Hematopoietic multipotent progenitor cell treated with erythropoietin and hydrocortisone succinate and interleukin-3 and kit ligand, for 15 days (in vitro differentiated cells): ENCODE measurements around the gene CYB5A.

Experiments used
- DNase-seq: peaks from one replicate; pipeline ENCODE4 v3.0.0-alpha.2; 2015; ENCODE audit warnings: low spot score

The CYB5A gene

DNA sequence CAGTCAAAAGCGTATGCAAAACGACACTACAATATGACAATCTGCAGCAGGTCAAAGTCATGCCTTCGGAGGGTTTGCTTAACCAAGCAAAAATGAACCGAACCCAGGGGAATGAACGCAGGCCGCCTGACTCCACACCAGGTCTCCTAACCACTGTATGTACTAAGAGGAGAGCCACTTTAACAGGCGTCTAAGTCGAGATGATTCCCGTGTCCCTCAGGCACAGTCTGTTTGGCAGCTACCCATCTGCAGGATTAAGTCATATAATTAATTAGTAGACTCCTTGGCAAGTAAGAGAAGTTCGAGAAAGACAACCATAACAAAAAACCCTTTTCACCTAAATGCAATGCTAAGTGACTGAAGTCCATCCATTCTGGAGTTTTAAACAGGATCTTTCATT is 15.2 kb downstream of the CYB5A start:
- no peak for DNase-seq

DNA sequence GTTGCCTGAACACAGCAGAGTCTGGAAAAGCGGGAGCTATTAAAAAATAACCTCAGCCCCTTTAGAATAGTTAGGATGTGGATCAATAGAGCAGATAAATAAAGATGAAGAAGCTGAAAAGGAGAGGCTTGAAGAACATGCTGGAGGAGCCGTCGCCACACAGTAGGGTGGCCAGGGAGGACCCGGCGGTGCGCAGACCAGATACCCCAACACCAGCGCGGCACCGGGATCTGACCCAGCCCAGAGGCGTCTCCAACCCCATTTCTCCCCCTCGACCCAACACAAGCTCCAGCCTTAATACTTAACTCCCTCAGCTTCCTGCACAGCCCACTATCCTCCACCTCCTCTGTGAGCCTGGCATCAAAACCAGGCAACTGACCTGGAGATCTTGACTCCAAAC is 16.0 kb downstream of the CYB5A start:
- DNase-seq, result no peak

DNA sequence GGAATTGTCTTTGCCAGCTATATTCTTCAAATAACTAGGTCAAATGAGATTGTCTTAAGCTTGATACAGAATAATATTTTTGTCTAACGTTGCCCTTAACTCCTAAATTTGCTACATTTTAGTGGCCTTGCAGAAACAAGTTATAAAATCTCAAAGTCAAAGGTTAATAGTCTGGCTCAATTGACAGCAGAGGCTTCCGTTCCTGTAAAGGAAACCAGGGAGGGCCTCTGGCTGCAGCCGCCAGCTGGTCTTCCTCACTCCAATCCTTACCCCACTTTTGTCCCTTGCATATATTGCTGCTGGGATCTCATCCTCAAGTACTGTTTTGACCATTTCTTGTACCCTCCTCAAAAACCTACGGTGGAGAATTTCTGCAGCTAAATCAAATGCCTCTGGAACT is 17.1 kb downstream of the CYB5A start:
- DNase-seq, result no peak

DNA sequence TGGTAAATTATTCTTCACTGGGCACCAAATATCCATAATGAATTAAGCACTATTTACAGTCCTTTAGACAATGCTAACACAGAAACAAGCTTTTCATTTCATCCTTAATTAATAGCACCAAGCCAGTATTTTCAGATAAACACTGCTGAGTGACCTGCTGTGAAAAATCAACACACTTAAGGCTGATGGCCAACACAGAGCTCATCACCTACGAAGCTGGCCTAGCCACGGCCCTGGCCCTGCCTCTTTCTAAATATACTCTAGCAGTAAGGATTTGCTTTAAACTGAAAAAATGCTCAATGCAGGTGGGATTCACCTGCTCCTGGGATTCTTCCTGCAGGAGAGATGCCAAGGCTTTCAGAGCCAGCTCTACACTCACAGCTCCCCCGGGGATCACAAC is 18.4 kb downstream of the CYB5A start:
- DNase-seq, result no peak

DNA sequence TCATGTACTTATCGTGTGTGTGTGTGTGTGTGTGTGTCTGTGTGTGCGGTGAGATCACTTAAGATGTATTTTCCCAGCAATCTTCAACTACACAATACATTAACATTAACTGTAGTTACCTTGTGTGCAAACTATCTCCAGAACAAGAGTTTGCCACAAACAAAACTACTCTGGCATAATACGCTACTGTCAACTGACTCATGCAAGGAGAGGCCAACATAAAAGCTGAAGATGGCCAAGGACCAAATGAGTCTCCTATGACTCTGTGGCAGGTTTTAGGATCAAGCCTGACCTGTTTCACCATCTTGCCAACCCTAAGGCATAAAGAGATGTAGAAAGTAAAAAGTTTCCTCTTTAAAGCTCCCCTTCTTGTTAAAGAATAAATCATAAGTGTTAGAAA is 20.1 kb downstream of the CYB5A start:
- no peak for DNase-seq

DNA sequence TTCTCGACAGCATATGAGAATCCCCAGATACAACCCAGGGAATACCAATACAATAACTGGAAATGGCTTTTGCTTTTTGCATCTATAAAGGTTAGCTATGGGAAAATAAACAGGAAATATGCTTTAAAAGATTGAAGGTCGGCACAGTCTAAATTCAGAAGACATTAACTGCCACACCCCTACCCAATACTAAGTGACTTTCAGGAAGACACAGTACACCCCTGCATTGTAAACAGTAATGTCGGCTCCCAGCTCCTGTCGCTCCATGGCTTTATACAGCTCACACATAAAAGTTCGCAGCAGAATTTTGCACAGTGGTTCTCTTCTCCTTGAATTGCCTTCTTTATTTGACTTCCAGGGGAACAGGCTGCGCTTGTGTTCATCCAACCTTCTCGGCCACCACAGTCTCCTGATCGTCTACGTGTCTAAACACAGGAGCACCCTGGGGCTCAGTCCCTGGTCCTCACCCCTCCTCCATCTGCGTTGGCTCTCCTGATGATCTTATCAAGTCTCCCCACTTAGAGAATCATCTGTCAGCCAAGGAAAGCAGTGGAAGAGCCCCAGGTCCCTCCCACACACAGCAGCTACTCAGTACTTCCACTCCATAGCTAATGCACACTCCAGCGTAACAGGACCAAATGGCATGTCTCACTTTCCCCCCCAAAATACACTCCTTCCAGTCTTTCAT is 22.7 kb downstream of the CYB5A start:
- no peak for DNase-seq

DNA sequence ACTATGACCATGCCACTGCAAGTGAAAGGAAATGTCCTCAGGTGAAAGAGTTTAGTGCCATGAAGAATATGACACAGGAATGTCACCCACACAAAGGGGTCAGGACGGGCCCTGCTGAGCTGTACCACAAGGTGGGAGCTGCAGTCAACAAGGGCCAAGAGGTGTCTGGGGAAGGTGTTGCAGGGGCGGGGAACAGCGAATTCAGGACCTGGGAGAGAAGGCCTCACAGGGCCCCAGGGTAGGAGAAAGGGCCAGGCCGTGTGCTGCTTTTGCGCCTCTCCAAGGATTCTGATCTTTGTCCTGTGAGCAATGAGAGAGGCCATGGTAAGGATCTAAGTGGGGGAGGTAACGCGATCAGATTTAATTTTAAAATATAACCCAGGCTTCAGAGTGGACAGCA is 23.6 kb downstream of the CYB5A start:
- no peak for DNase-seq

DNA sequence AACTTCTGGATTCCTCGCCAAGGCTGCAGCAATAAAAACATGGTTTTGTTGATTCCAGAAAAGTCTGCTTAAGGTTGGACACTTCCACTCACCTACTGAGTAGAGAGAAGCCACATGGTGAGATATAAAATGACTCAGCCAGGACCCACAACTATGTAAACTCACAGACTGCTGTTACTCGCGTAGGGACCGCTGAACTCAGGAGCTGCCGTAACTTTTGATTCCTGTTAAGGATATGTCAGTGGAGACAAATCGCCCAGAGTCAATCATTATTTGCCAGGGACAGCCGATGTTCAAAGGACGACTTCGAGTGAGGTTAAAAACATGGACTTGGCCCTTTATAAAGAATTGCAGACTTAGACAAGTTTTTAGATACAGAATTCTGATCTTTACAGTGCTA is 25.6 kb downstream of the CYB5A start:
- DNase-seq, result no peak

DNA sequence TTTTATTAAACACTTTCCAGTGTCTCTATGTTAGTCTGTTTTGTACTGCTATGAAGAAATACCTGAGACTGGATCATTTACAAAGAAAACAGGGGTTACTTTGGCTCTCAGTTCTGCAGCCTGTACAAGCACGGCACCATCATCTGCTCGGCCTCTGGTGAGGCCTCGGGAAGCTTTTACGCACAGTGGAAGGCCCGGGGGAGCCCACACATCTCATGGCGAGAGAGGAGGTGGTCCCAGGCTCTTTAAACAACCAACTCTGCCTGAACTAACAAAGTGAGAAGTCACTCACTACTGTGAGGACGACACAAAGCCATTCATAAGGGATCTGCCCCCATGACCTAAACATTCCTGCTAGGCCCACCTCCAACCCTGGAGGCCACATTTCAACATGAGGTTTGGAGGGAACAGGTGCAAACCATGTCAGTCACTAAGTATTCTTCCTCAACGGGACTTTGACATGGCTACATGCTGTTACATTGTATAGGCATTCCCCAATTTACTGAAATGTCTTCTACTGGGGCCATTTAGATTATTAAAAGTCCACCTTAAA is 26.1 kb downstream of the CYB5A start:
- DNase-seq, result no peak

DNA sequence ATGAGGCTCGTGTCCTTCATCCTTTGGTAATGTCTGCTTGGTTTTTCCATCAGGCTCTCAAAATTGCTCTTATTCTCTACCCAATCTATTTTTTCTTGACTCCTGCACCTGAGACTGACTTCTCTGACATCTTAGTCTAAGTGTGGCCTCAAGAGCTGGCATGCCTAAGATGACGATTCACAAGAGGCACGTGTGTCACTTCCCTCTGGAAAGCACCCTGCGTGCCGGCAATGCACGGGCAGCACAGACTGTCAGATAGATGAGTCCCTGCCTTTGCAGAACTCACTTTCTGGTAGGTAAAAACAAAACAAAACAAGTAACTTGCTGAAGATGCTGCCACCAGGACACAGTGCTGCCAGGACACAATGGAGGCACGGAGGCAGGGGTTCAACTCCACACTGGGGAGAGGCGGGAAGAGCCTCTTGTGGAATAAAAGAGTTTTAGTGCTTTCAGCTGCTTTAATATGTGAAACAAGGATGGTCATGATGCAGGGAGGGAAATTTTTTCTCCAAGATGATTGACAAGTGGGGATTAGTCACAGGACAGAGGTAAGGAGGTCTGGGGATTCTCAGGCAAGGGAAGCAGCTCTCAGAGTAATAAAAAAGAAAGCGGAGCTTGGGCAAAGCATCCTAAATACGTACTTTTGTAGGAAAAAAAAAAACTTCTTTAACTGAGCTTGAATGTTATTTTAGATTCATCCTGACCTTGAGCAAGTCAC is 27.3 kb downstream of the CYB5A start:
- no peak for DNase-seq

DNA sequence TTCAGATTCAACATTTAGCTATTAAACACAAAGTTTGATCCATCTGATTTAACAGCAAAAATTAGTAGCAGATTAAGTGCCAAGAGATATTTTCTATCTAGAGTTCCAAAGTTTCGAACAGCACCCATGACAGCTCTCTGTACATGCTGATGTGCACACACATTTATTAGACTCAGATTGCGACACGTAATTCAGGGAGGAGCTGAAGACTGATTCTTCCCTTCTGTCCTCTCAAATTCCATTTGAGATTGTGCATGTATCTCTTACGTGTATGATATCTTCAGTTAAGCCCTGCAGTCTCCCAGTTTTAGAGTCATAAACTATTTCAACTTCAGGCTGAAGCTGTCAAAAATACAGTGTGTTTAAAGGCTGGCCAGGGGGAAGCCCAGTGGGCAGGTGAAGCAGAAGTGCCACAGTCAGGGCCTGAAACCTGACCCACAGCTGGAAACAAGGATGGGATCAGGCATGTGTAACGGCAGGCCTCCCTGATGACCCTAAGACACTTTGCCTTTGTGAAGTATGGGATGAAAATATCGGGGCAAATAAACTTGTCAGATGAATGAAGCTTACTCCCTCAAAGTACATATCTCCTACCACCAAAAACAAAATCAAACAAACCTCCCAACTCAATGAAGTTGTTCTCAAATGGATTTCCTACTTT is 30.6 kb downstream of the CYB5A start:
- DNase-seq, result no peak

DNA sequence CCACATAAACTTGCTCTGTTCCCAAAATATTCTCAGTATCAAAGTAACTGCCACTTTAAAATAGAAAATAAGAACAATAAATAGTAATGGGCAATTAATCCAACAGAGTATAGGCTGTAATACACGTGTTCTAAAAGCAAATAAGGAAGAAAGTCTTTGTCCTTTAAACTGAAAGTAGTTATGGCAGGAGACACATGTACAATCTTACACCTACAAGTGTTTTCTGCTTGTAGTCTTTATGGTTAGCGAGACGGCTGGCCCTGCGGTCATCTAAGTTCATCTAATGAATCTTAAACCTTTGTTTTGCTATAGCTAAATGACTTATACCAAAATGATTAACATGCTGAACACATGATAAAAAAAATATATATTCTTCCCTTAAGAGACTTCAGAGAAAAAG is 32.4 kb downstream of the CYB5A start:
- DNase-seq, result no peak

DNA sequence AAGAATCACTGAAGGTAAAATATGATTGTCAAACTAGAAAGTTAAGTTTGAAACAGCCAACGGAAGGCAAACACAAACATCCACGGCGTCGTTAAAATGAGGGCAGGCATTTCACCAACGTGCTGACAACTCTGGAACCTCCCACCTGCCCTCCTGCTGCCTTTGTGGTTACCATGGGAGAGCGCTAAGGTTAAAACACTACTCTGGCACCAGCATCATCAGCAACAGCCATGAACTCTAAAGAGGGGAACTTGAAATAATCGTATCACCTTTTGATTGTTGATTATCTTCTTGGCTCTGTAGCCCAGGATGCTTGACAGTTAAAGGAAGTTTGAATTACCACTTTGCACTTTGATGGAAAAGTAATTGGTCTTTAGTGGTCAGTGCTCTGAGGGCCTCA is 34.7 kb downstream of the CYB5A start:
- DNase-seq, result no peak

DNA sequence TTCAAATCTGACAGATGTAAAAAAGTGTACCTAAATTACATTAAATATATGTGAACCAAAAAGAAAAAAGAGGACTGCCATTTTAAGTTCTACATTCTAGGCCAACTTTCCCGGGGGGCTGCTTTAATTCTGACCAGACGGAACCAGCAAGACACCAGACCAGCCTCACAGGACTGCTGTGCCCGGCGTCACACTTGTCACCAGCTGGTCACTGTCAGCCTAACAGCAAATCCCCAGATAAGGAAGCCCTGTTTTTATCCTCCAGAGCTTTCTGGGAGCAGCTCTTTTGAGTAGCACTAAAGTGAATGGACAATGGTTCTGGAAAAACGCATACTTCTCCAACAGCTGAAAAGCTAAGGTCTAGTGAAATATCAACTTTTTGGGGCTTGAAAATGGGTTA is 35.6 kb downstream of the CYB5A start:
- DNase-seq, result no peak

DNA sequence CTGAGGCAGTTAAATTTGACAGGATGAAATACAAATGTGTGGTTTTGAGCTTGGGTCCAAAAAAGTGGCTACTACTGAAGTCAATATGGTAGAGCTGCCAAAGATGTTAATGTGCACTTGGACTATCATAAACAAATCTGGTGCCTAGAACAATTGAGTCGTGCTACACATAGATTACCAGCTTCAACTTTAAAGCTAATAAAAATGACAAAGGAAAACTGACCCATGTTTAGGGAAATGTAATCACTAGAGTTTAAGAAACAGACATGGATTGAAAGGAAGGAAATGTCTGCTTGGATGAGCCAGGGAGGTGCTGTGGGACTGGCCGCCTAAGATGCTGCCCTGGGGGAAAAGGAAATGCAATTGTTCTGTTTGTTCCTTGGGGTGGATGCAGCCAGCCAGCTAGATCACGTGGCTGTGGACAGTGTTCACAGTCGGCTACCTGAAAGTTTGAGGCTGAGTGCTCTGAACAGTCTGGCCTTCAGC is 36.6 kb downstream of the CYB5A start:
- DNase-seq, result no peak

DNA sequence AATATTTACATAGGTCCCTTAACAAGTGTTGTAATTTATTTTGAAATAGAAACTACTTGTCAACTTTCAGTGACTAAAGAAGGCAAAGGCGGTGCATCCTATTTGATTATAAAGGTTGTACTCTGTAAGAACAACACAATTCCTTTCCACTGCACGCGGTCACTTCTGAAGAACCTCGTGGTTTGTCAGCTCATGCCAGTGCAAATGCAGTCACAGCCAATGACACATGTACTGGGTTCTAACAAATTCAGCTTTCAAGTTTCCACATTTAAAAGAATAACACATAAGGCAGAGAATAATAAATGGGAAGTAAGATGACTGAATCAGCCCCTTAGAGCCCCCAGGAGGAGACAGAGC is 39.7 kb downstream of the CYB5A start:
- DNase-seq, result no peak

DNA sequence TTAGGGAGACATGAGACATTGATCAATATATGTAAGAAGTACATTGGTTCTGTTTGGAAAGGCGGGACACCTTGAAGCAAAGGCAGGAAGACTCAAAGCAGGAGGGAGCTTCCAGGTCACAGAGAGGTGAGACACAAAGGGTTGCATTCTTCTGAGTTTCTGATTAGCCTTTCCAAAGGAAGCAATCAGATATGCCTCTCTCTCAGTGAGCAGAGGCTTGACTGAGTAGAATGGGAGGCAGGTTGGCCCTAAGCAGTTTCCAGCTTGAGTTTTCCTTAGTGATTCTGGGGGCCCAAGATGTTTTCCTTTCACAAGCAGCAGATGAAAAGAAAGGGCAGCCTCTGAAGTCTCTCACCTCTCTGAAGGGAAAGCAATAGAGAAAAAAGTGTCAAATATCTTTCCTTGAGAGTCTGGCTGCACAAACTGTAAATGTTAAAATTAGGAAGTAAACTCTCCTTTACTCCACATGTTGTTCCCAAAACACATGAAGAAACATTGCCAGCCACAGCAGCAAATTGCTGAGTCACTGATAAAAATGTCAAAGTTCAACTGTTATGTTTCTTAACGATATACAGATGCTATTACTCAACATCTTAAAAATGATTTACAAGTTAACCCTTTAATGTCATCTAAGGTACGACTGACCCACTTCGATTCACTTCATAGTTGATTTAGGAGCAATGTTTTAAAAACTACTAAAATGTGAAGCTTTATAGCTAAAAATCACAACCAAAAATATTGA is 40.3 kb downstream of the CYB5A start:
- DNase-seq, result peak; percentile 59

DNA sequence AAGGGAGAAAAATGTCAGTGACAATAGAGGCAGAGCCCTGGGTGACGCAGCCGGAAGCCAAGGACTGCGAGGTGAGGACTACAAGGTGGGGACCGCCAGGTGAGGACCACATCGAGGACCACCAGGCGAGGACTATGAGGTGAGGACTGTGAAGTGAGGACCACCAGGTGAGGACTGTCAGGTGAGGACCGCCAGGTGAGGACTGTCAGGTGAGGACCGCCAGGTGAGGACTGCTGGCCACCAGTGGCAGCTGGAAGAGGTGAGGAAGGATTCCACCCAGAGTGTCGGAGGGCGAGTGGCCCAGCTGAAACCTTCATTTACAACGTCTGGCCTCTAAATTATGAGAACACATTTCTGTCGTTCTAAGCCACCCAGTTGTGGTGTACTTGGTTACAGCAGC is 41.6 kb downstream of the CYB5A start:
- DNase-seq, result no peak

DNA sequence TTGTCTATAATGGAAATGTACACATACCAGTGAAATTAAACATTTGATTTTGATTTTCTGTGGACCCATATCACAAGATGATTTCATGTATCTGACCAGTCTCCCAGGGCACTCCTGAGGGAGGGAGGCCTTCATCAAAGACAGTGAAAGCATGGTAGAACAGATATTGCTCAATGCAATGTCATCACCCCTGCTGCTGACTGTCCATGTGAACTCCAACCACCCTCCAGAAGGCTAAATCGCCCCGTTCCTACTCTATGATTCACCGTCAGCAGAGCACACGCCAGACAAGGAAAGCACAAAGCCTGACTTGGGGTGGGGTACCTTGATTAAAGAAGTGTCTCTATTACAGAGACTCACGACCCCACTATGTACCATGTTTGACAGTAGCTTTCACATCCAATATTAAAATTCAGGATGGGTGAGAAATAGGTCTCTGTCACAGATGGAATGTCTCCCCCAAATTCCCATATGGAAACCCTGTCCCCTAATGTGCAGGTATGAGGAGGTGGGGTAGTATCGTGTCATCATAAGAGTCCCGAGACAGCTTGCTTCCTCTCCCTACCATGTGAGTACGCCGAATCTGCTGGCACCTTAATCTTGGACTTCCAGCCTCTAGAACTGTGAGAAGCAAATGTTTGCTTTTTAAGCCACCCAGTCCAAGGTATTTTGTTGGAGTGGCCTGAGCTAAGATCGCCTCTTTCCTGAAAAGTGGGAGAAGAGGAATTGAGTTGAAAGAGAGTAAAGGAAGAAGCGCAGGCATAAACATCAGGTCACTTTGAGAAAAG is 42.4 kb downstream of the CYB5A start:
- no peak for DNase-seq

DNA sequence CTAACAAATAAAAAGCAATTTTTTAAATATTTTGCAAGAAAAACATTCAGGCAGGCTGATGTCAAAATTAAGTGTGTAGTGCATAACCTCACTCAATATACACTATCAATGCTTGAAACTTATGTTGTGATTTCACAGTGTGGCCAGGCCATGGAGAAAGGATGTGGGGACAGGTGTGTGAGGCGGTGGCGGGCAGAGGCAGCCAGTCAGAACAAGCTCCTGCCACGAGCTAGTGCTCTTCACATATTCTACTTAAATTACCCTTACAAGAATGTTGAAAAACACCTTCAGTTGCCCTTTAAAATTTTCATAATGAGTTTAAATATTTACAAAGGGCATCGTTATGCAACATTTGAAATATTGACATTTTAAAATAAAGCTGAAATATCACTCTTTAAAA is 43.2 kb downstream of the CYB5A start:
- no peak for DNase-seq

DNA sequence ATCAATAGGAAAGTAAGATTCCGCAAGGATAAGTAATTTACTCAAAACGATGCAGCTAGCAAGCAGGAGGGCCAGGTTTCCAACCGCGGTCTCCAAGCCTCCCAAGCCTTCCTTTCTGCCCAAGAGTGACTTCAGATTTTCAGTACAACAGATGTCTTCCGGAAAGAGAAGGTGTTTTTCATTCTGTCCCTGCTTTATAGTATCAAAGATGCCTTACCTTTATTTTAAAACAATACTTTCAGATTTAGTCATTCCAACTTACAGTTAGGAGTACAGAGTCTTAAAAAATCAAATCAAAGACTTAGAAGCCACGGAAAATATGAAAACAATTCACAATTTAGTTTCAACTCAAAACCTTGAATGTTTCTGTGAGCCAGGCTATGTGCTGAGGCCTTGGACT is 43.6 kb downstream of the CYB5A start:
- no peak for DNase-seq

DNA sequence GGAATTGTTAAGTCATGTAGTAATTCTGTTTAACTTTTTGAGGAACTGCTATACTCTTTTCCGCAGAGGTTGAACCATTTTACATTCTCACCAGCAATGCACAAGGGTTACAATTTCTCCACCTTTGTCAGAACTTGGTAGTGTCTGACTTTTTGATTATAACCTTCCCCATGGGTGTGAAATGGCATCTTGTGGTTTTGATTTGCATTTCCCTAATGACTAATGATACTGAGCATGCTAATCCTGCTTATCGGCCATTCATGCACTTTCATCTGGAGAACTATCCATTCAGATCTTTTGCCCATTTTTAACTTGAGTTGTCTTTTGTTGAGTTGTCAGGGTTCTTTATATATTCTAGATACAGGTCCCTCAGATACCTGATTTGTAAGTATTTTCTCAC is 47.2 kb downstream of the CYB5A start:
- no peak for DNase-seq
